HepG2 (cell line): ENCODE data around the gene CNNM3.

Experiments
- CTCF ChIP-seq: sonication (generic); formaldehyde crosslinking; IDR thresholded peaks from 2 replicates; pipeline ENCODE4 v1.5.0; 2020; ENCODE audit warnings: mild to moderate bottlenecking, missing genetic modification reagents, moderate library complexity
- EP300 ChIP-seq, 3 experiments: sonication (generic) in 1 of 3; formaldehyde crosslinking in 1 of 3; IDR thresholded peaks; 2 replicates each; pipeline versions ENCODE4 v1.5.1 to v1.6.1; 2011 to 2020; ENCODE audit warnings: low read depth in 2 of 3, low read length in 2 of 3, borderline replicate concordance in 1 of 3, improper control_type of control experiment in 1 of 3, mild to moderate bottlenecking in 1 of 3, missing genetic modification reagents in 1 of 3, moderate library complexity in 1 of 3
- HINFP ChIP-seq: sonication (generic); formaldehyde crosslinking; IDR thresholded peaks from 2 replicates; pipeline ENCODE4 v1.4.0; 2020; ENCODE audit warnings: low read depth, mild to moderate bottlenecking, missing genetic modification reagents
- HMG20A ChIP-seq: IDR thresholded peaks from 2 replicates; pipeline ENCODE4 v1.6.1; 2016; ENCODE audit warnings: borderline replicate concordance
- PREB ChIP-seq: sonication (generic); formaldehyde crosslinking; IDR thresholded peaks from 2 replicates; pipeline ENCODE4 v1.4.0; 2020; ENCODE audit warnings: missing genetic modification reagents
- RFX5 ChIP-seq: IDR thresholded peaks from 2 replicates; pipeline ENCODE4 v1.6.1; 2011; ENCODE audit warnings: low read depth, low read length, improper control_type of control experiment
- SATB2 ChIP-seq: sonication (generic); formaldehyde crosslinking; IDR thresholded peaks from 2 replicates; pipeline ENCODE4 v1.5.0; 2020; ENCODE audit warnings: missing genetic modification reagents
- SETDB1 ChIP-seq: sonication (generic); formaldehyde crosslinking; IDR thresholded peaks from 2 replicates; pipeline ENCODE4 v1.5.1; 2020; ENCODE audit warnings: missing genetic modification reagents, mild to moderate bottlenecking, borderline replicate concordance
- SP2 ChIP-seq: sonication (generic); formaldehyde crosslinking; IDR thresholded peaks from 2 replicates; pipeline ENCODE4 v1.5.1; 2020; ENCODE audit warnings: mild to moderate bottlenecking, missing genetic modification reagents
- ZBTB43 ChIP-seq: sonication (generic); formaldehyde crosslinking; conservative IDR thresholded peaks from 2 replicates; pipeline ENCODE4 v1.4.0; 2020; ENCODE audit warnings: missing genetic modification reagents
- ZNF274 ChIP-seq: sonication (generic); formaldehyde crosslinking; IDR thresholded peaks from 2 replicates; pipeline ENCODE4 v1.5.1; 2020; ENCODE audit warnings: mild to moderate bottlenecking, missing genetic modification reagents
- ZNF296 ChIP-seq: sonication (generic); formaldehyde crosslinking; conservative IDR thresholded peaks from 2 replicates; pipeline ENCODE4 v1.5.0; 2020; ENCODE audit warnings: mild to moderate bottlenecking, missing genetic modification reagents
- ZNF549 ChIP-seq: sonication (generic); formaldehyde crosslinking; IDR thresholded peaks from 2 replicates; pipeline ENCODE4 v1.5.0; 2020; ENCODE audit warnings: missing genetic modification reagents

GRCh38 chr2:96877631-96878092 lies 61.6 kb downstream of the CNNM3 start:
- TF ChIP-seq CTCF (CRISPR knock-in tag) (no peak), ZNF274 (CRISPR knock-in tag) (no peak), ZNF296 (no peak), EP300 (IDR thresholded peaks at IDR 0.05; ENCODE audit: low read depth in 2 of 2, low read length in 2 of 2) (no peak), EP300 (CRISPR knock-in tag; IDR thresholded peaks at IDR 0.05; ENCODE audit: borderline replicate concordance) (no peak), ZBTB43 (no peak), ZNF549 (no peak), RFX5 (no peak), SETDB1 (CRISPR knock-in tag) (no peak), SP2 (no peak), HMG20A (CRISPR knock-in tag) (no peak), SATB2 (no peak), HINFP (CRISPR knock-in tag) (no peak), PREB (CRISPR knock-in tag) (no peak)
